ENCODE results near the gene CDK17. TPM values are rescaled to one million over a fixed set of nuclear protein-coding genes. Genes with fewer than 3 reads are reported as not detected.

The CDK17 gene
- total and polyA plus RNA-seq, 2 of the 8 experiments (the other 6 are each of a cell fraction or from before 2014, with no cell fraction given), result 5.8 to 20.0 TPM

DNA sequence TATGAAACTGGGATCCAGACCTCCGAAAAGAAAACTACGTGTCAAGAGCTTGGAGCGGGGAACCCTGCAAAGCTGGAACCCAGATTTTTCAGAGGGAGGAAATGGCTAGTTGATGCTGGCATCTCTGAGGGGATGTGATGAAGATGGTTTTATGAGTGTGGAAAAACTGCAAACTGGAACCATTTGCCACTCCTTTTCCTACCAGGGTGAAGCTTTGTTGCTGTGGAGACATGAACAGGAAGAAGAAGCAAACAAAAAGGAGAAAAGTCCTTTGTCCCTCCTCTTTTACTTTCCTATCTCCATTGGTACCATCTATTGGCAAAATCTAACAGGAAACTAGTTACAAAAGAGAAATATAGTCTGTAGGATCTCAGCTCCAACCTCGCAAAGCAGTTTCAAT, 39.2 kb downstream of the CDK17 start:
- Histone ChIP-seq H4K5ac (ENCODE audit: insufficient read length, low read depth, low read length) (no peak overlapping the region), H3K27ac (ENCODE audit: low read depth, low read length) (no peak overlapping the region), H3K14ac (ENCODE audit: insufficient read length) (no peak overlapping the region), H4K8ac (ENCODE audit: extremely low read depth, insufficient read depth, low read length) (no peak overlapping the region), H3K23me2 (ENCODE audit: low read depth, low read length) (no peaks in the 10 kb centered on the region), H3K4ac (replicated peaks; ENCODE audit: insufficient read length, low read depth, low read length) (no peak overlapping the region), H2BK120ac (replicated peaks; ENCODE audit: low read depth, low read length) (no peak overlapping the region), H3K4me1 (replicated peaks in 1 of 4; ENCODE audit: control insufficient read depth in 3 of 4, insufficient read depth in 4 of 4, low read length in 3 of 4) (peaks cover 0 to 2% (median 0%) of the 10 kb centered on the region in 4 experiments; a peak in 1 of 7 replicates), H3K27me3 (replicated peaks in 1 of 4; ENCODE audit: control insufficient read depth in 3 of 4, extremely low read depth in 1 of 4, insufficient read depth in 3 of 4, low read length in 3 of 4) (no peaks in the 10 kb centered on the region), H3K36me3 (ENCODE audit: control insufficient read depth in 2 of 4, insufficient read depth in 4 of 4, low read length in 3 of 4) (no peaks in the 10 kb centered on the region), H2BK12ac (ENCODE audit: low read depth, low read length) (no peak overlapping the region), H2AK5ac (ENCODE audit: low read depth, low read length) (no peak overlapping the region), H3K9me3 (ENCODE audit: insufficient read depth in 2 of 2, low read depth in 1 of 2, low read length in 1 of 2) (no peaks in the 10 kb centered on the region), H2BK15ac (ENCODE audit: low read length) (no peak overlapping the region), H2BK5ac (ENCODE audit: low read depth, low read length) (no peak overlapping the region), H3K56ac (replicated peaks; ENCODE audit: insufficient read length, low read depth, low read length) (no peak overlapping the region), H3K23ac (ENCODE audit: insufficient read length) (no peak overlapping the region), H3K4me2 (ENCODE audit: insufficient read depth in 1 of 2, low read depth in 2 of 2, low read length in 2 of 2) (no peak overlapping the region), H2AFZ (ENCODE audit: low read length) (no peak overlapping the region), H4K20me1 (replicated peaks in 1 of 2; ENCODE audit: control insufficient read depth in 1 of 2, insufficient read depth in 2 of 2, low read length in 2 of 2) (no peaks in the 10 kb centered on the region), H3K79me1 (ENCODE audit: low read depth, low read length) (peaks cover 9% of the 10 kb centered on the region), H3K4me3 (ENCODE audit: extremely low read depth in 1 of 4, insufficient read depth in 2 of 4, low read depth in 3 of 4, low read length in 4 of 4) (no peak overlapping the region), H2BK20ac (ENCODE audit: low read length) (no peak overlapping the region), H4K91ac (replicated peaks; ENCODE audit: insufficient read length, low read length) (no peak overlapping the region), H3K9ac (replicated peaks in 1 of 4; ENCODE audit: extremely low read depth in 1 of 4, low read depth in 3 of 4, low read length in 3 of 4) (no peak overlapping the region), H3K18ac (ENCODE audit: extremely low read depth, low read length) (no peak overlapping the region), H3K79me2 (ENCODE audit: control insufficient read depth in 1 of 2, insufficient read depth in 2 of 2, low read length in 2 of 2) (peaks cover 0 to 65% of the 10 kb centered on the region in 2 experiments; a peak in 3 of 4 replicates)
- ChIA-PET CTCF (ENCODE audit: partially characterized antibody) (interaction anchor here (0.5 to 1.4 kb wide), 4 partner anchors 13 to 207 kb away, joined by 3 to 4 read pairs (median 3); no protein-coding TSS in a partner anchor), POLR2A (ENCODE audit: partially characterized antibody) (interaction anchor here (0.6 to 1.3 kb wide), 5 partner anchors 9 to 273 kb away, joined by 3 to 4 read pairs (median 4); partner anchors contain the start of gene CDK17)
- no peak for DNase-seq (ENCODE audit: low read depth in 1 of 2, low spot score in 2 of 2)
- WGBS, 2 experiments (ENCODE audit: extremely low coverage in 1 of 2, insufficient coverage in 1 of 2, insufficient read length in 1 of 2, insufficient replicate concordance in 2 of 2, low coverage in 1 of 2, low lambda C conversion rate in 2 of 2, missing lambda C conversion rate in 1 of 2), result 91% methylated on average over 4 of the region's 4 CpGs; no CpG with 5 or more reads in 1 of the 2 experiments
- no peak for FAIRE-seq
- TF ChIP-seq TAF1 (IDR thresholded peaks at IDR 0.05; ENCODE audit: low read depth, low read length) (no peak), CEBPB (IDR thresholded peaks at IDR 0.05; ENCODE audit: low read depth, low read length) (no peak), YY1 (IDR thresholded peaks at IDR 0.05; ENCODE audit: low read depth, low read length) (no peak), CHD2 (IDR thresholded peaks at IDR 0.05; ENCODE audit: low read length) (no peak)
